Measurements from ENCODE around the gene OR2V2.

The OR2V2 gene

GRCh38 chr5:181114284-181114843, 33.0 kb upstream of the OR2V2 start:
- DNase-seq, result no peak
- no peaks in the 10 kb centered on the region for H3K36me3 ChIP-seq
- TF ChIP-seq CTCF (IDR thresholded peaks at IDR 0.05; ENCODE audit: low read depth, low read length), result no peak
- H3K27me3 ChIP-seq, result peaks cover 50% of the 10 kb centered on the region
- H3K9me3 ChIP-seq, result peaks cover 3% of the 10 kb centered on the region
- H3K4me1 ChIP-seq, result no peaks in the 10 kb centered on the region
- H3K4me3 ChIP-seq (ENCODE audit: low read depth, low read length), result no peak overlapping the region

GRCh38 chr5:181114844-181115778, 32.3 kb upstream of the OR2V2 start:
- Histone ChIP-seq H3K27me3 (peaks cover 50% of the 10 kb centered on the region), H3K4me1 (no peaks in the 10 kb centered on the region), H3K9me3 (peaks cover 3% of the 10 kb centered on the region), H3K4me3 (ENCODE audit: low read depth, low read length) (no peak overlapping the region), H3K36me3 (no peaks in the 10 kb centered on the region)
- no peak for TF ChIP-seq CTCF (IDR thresholded peaks at IDR 0.05; ENCODE audit: low read depth, low read length)
- DNase-seq, result no peak

GRCh38 chr5:181118369-181118768, 29.0 kb upstream of the OR2V2 start:
- Histone ChIP-seq H3K4me1 (no peaks in the 10 kb centered on the region), H3K4me3 (ENCODE audit: low read depth, low read length) (no peak overlapping the region), H3K36me3 (no peaks in the 10 kb centered on the region), H3K9me3 (peaks cover 3% of the 10 kb centered on the region), H3K27me3 (peaks cover 54% of the 10 kb centered on the region)
- DNase-seq, result no peak
- TF ChIP-seq CTCF (IDR thresholded peaks at IDR 0.05; ENCODE audit: low read depth, low read length), result no peak

GRCh38 chr5:181119105-181119504, 28.3 kb upstream of the OR2V2 start:
- Histone ChIP-seq H3K27me3 (peaks cover 53% of the 10 kb centered on the region), H3K4me1 (no peaks in the 10 kb centered on the region), H3K9me3 (peaks cover 3% of the 10 kb centered on the region), H3K36me3 (no peaks in the 10 kb centered on the region), H3K4me3 (ENCODE audit: low read depth, low read length) (no peak overlapping the region)
- DNase-seq, result no peak
- no peak for TF ChIP-seq CTCF (IDR thresholded peaks at IDR 0.05; ENCODE audit: low read depth, low read length)

- Histone ChIP-seq H3K9me3 (no peaks in the 10 kb centered on the region; the same call in 1 of the 2 replicates), H3K36me3 (no peaks in the 10 kb centered on the region), H3K4me1 (no peaks in the 10 kb centered on the region), H3K4me3 (ENCODE audit: low read depth, low read length) (no peak overlapping the region), H3K27me3 (peaks cover 41% of the 10 kb centered on the region)
- no peak for TF ChIP-seq CTCF (IDR thresholded peaks at IDR 0.05; ENCODE audit: low read depth, low read length)
- no peak for DNase-seq
Observed at GRCh38 chr5:181120306-181120705, 27.1 kb upstream of the OR2V2 start.

GRCh38 chr5:181120761-181121160, 26.6 kb upstream of the OR2V2 start:
- H3K9me3 ChIP-seq, result no peaks in the 10 kb centered on the region; the same call in 1 of the 2 replicates
- H3K4me3 ChIP-seq (ENCODE audit: low read depth, low read length), result no peak overlapping the region
- H3K4me1 ChIP-seq, result no peaks in the 10 kb centered on the region
- no peak for TF ChIP-seq CTCF (IDR thresholded peaks at IDR 0.05; ENCODE audit: low read depth, low read length)
- no peaks in the 10 kb centered on the region for H3K36me3 ChIP-seq
- peaks cover 36% of the 10 kb centered on the region for H3K27me3 ChIP-seq
- no peak for DNase-seq

All from BE2C (cell line).